IMR-90 (cell line): ENCODE results near the gene PC. TPM values are rescaled to one million over a fixed set of nuclear protein-coding genes. Genes with fewer than 3 reads are reported as not detected.
A peak's percentile ranks its signal among the peaks of the same experiment; 100 is the strongest.

ENCODE experiments used
- ATAC-seq: fragments of 200-7000 bp; cut with Tn5 transposase; 2 replicates; pipeline ENCODE4 v1.9.1; 2020; ENCODE audit warnings: low read depth, mild to moderate bottlenecking, moderate library complexity
- BruUV-seq: library from RNA; stranded (reverse); fragments of 400-500 nt; replicated peaks from 2 replicates; lab custom pipeline; 2021; lab: Mats Ljungman, UMichigan
- CTCF ChIA-PET: fragments of 300-600 bp; formaldehyde crosslinking; extraction: SDS; loops from one replicate; lab custom pipeline; 2021; ENCODE audit warnings: antibody characterized with exemption; lab: Yijun Ruan, JAX
- POLR2A ChIA-PET: fragments of 300-600 bp; sonication (Branson Sonifier 250); formaldehyde crosslinking; loops from one replicate; lab custom pipeline; 2022; ENCODE audit warnings: antibody characterized with exemption; ENCODE audit not compliant: unreplicated experiment; lab: Charles Lee
- DNase-seq: peaks from one replicate; pipeline ENCODE4 v3.0.0; 2013
- H2AFZ ChIP-seq: replicated peaks from 2 replicates; pipeline ENCODE3; 2013; ENCODE audit warnings: low read length, mild to moderate bottlenecking; ENCODE audit not compliant: poor library complexity
- H2AK5ac ChIP-seq: 2 replicates; pipeline ENCODE4 v1.6.1; 2013; ENCODE audit warnings: low read depth, low read length, inconsistent platforms
- H2AK9ac ChIP-seq: replicated peaks from 2 replicates; pipeline ENCODE3; 2013; ENCODE audit warnings: mild to moderate bottlenecking, low read depth, low read length, moderate library complexity; ENCODE audit not compliant: poor library complexity
- H2BK120ac ChIP-seq: 2 replicates; pipeline ENCODE4 v1.6.1; 2013; ENCODE audit warnings: low read depth, low read length, inconsistent platforms
- H2BK15ac ChIP-seq: 3 replicates; pipeline ENCODE4 v1.6.1; 2013; ENCODE audit warnings: low read depth, low read length, inconsistent platforms
- H2BK20ac ChIP-seq: 2 replicates; pipeline ENCODE4 v1.6.1; 2013; ENCODE audit warnings: low read depth, mild to moderate bottlenecking, inconsistent platforms, low read length, moderate library complexity
- H2BK5ac ChIP-seq: 2 replicates; pipeline ENCODE4 v1.6.1; 2013; ENCODE audit warnings: mild to moderate bottlenecking, low read depth, low read length, inconsistent platforms; ENCODE audit not compliant: poor library complexity, severe bottlenecking
- H3K14ac ChIP-seq: replicated peaks from 2 replicates; pipeline ENCODE4 v1.6.1; 2013; ENCODE audit warnings: low read depth, low read length, inconsistent platforms
- H3K18ac ChIP-seq: 2 replicates; pipeline ENCODE4 v1.6.1; 2013; ENCODE audit warnings: low read depth, low read length, control low read depth
- H3K23ac ChIP-seq: 2 replicates; pipeline ENCODE4 v1.6.1; 2013; ENCODE audit warnings: low read depth, low read length, inconsistent platforms
- H3K27ac ChIP-seq: 2 replicates; pipeline ENCODE4 v1.5.1; 2013; ENCODE audit warnings: mild to moderate bottlenecking, control low read depth, low read length; ENCODE audit not compliant: insufficient read depth
- H3K27me3 ChIP-seq: 2 replicates; pipeline ENCODE4 v1.6.1; 2013; ENCODE audit warnings: low read length; ENCODE audit not compliant: control insufficient read depth, insufficient read depth
- H3K36me3 ChIP-seq: 2 replicates; pipeline ENCODE4 v1.6.1; 2013; ENCODE audit warnings: low read length, mixed read lengths; ENCODE audit not compliant: control insufficient read depth, insufficient read depth
- H3K4ac ChIP-seq: 2 replicates; pipeline ENCODE4 v1.6.1; 2013; ENCODE audit warnings: low read depth, low read length, inconsistent platforms
- H3K4me1 ChIP-seq: 2 replicates; pipeline ENCODE4 v1.6.1; 2013; ENCODE audit warnings: low read length, mixed read lengths; ENCODE audit not compliant: control insufficient read depth, insufficient read depth
- H3K4me2 ChIP-seq: 2 replicates; pipeline ENCODE4 v1.6.1; 2013; ENCODE audit warnings: low read depth, mild to moderate bottlenecking, control low read depth, low read length, moderate library complexity
- H3K4me3 ChIP-seq: 2 replicates; pipeline ENCODE4 v1.5.1; 2013; ENCODE audit warnings: low read depth, mild to moderate bottlenecking, control low read depth, low read length, moderate library complexity; ENCODE audit not compliant: insufficient read depth
- H3K56ac ChIP-seq: 2 replicates; pipeline ENCODE4 v1.6.1; 2013; ENCODE audit warnings: low read length, inconsistent platforms; ENCODE audit not compliant: insufficient read depth; ENCODE audit errors: extremely low read depth
- H3K79me1 ChIP-seq, 2 experiments: 2 replicates each; pipeline ENCODE4 v1.6.1; 2013; ENCODE audit warnings: low read length in 2 of 2, inconsistent platforms in 1 of 2, low read depth in 1 of 2
- H3K9ac ChIP-seq: 2 replicates; pipeline ENCODE4 v1.6.1; 2013; ENCODE audit warnings: low read depth, low read length, control low read depth
- H3K9me1 ChIP-seq: 2 replicates; pipeline ENCODE4 v1.6.1; 2013; ENCODE audit warnings: low read length, inconsistent platforms; ENCODE audit not compliant: insufficient read depth
- H3K9me3 ChIP-seq: 2 replicates; pipeline ENCODE4 v1.6.1; 2013; ENCODE audit warnings: low read length; ENCODE audit not compliant: control insufficient read depth, insufficient read depth
- H4K20me1 ChIP-seq: 2 replicates; pipeline ENCODE4 v1.6.1; 2013; ENCODE audit warnings: low read length, inconsistent platforms; ENCODE audit not compliant: insufficient read depth
- H4K5ac ChIP-seq: 2 replicates; pipeline ENCODE4 v1.6.1; 2013; ENCODE audit warnings: mild to moderate bottlenecking, low read depth, low read length, control low read depth
- H4K8ac ChIP-seq, 2 experiments: 2 replicates each; pipeline ENCODE4 v1.6.1; 2013; ENCODE audit warnings: low read depth in 2 of 2, low read length in 2 of 2, control low read depth in 1 of 2, inconsistent platforms in 1 of 2
- H4K91ac ChIP-seq: 2 replicates; pipeline ENCODE4 v1.6.1; 2013; ENCODE audit warnings: low read depth, low read length, inconsistent platforms; ENCODE audit not compliant: insufficient read depth
- BHLHE40 ChIP-seq: fragments of 150-350 bp; IDR thresholded peaks from 2 replicates; pipeline ENCODE4 v1.6.1; 2016; ENCODE audit warnings: mild to moderate bottlenecking, low read depth, low read length
- CTCF ChIP-seq: conservative IDR thresholded peaks from 2 replicates; pipeline ENCODE4 v1.5.1; 2012; ENCODE audit warnings: mild to moderate bottlenecking, low read depth, low read length, improper control_type of control experiment
- FOS ChIP-seq: fragments of 150-350 bp; IDR thresholded peaks from 2 replicates; pipeline ENCODE4 v1.6.1; 2016; ENCODE audit warnings: low read depth, low read length
- MAFK ChIP-seq: IDR thresholded peaks from 2 replicates; pipeline ENCODE4 v1.6.1; 2012; ENCODE audit warnings: low read depth, low read length, improper control_type of control experiment
- MAZ ChIP-seq: IDR thresholded peaks from 2 replicates; pipeline ENCODE4 v1.6.1; 2012; ENCODE audit warnings: low read depth, mild to moderate bottlenecking, low read length, improper control_type of control experiment, moderate library complexity, borderline replicate concordance
- MXI1 ChIP-seq: IDR thresholded peaks from 2 replicates; pipeline ENCODE4 v1.6.1; 2012; ENCODE audit warnings: low read depth, mild to moderate bottlenecking, low read length, moderate library complexity, borderline replicate concordance
- NFE2L2 ChIP-seq: fragments of 150-350 bp; IDR thresholded peaks from 2 replicates; pipeline ENCODE4 v1.6.1; 2016; ENCODE audit warnings: low read depth, mild to moderate bottlenecking, low read length
- POLR2A ChIP-seq: IDR thresholded peaks from 2 replicates; pipeline ENCODE4 v1.6.1; 2012; ENCODE audit warnings: mild to moderate bottlenecking, low read depth, low read length
- RAD21 ChIP-seq: IDR thresholded peaks from 2 replicates; pipeline ENCODE4 v1.6.1; 2012; ENCODE audit warnings: low read length, improper control_type of control experiment
- RCOR1 ChIP-seq: IDR thresholded peaks from 2 replicates; pipeline ENCODE4 v1.6.1; 2012; ENCODE audit warnings: mild to moderate bottlenecking, low read length, improper control_type of control experiment; ENCODE audit not compliant: insufficient replicate concordance
- WGBS, 2 experiments: methylation state at CpG; one replicate each; pipeline versions ENCODE4 v1.1.5 to v1.1.7; 2013; ENCODE audit warnings: missing lambda C conversion rate in 2 of 2; ENCODE audit not compliant: insufficient read length in 1 of 2; ENCODE audit errors: extremely low coverage in 2 of 2; 5-methylcytosine and 5-hydroxymethylcytosine counted together
- dilution Hi-C: fragments of 300-500 bp; cut with HindIII; formaldehyde crosslinking; loops from one replicate; pipeline ENCODE4 v1.14.3; 2018; ENCODE audit warnings: low sequenced_read_pairs; ENCODE audit not compliant: unreplicated experiment
- in situ Hi-C: fragments of 300-500 bp; cut with MboI; formaldehyde crosslinking; loops from 3 replicates; pipeline ENCODE4 v1.14.3; 2019; ENCODE audit warnings: low sequenced_read_pairs, inconsistent platforms, mixed read lengths
- intact Hi-C: fragments of 100-400 bp; cut with micrococcal nuclease; formaldehyde crosslinking; loops from 2 replicates; pipeline ENCODE4 v1.10.0; 2022
- polyA plus RNA-seq, 3 experiments: library from polyadenylated mRNA; depleted of rRNA; stranded (reverse); fragments of >200 nt; gene quantifications; 2 replicates each; pipeline ENCODE4 v1.2.3, GENCODE V29; 2012; ENCODE audit warnings: low replicate concordance in 1 of 3
- total RNA-seq: library from RNA; depleted of rRNA; stranded (reverse); fragments of >200 nt; gene quantifications from 2 replicates; pipeline ENCODE4 v1.2.3, GENCODE V29; 2012
- TF ChIP-seq, protein P1 (sequence below): fragments of 150-350 bp; IDR thresholded peaks from 2 replicates; pipeline ENCODE4 v1.6.1; 2017; ENCODE audit warnings: mild to moderate bottlenecking, antibody characterized with exemption, low read length, low read depth

The PC gene
- total and polyA plus RNA-seq, 2 of the 4 experiments (the other 2 are of a cell fraction): 13.6 to 15.7 TPM

- H2AFZ ChIP-seq: peak overlapping the region; percentile 98
- peak overlapping the region; percentile 0 for H2BK5ac ChIP-seq
- H2AK9ac ChIP-seq: peak overlapping the region; percentile 66
- intact Hi-C loops: loop anchor here (2.0 to 5.0 kb wide), 2 partner anchors 74 to 77 kb away; no protein-coding TSS in a partner anchor
- H3K14ac ChIP-seq: peak overlapping the region; percentile 78
- whole genome bisulfite sequencing, 2 experiments: 40% methylated on average over 5 of the region's 10 CpGs; no CpG with 5 or more reads in 1 of the 2 experiments
- H4K91ac ChIP-seq: peak overlapping the region; percentile 45; the same call in 1 of the 2 replicates
- H3K4me3 ChIP-seq: peak overlapping the region; percentile 10; the same call in 1 of the 2 replicates
- H4K5ac ChIP-seq: no peak overlapping the region
- dilution Hi-C loops: no loop called here
- ChIA-PET CTCF (no interaction called here), POLR2A (interaction anchor here (0.6 kb wide), 1 partner anchor 13 kb away, joined by 7 read pairs; no protein-coding TSS in a partner anchor)
- H4K20me1 ChIP-seq: peaks cover 5% of the 10 kb centered on the region; the same call in 1 of the 2 replicates
- no peaks in the 10 kb centered on the region for H3K9me3 ChIP-seq
- H2BK120ac ChIP-seq: peak overlapping the region; percentile 58
- DNase-seq: no peak
- peaks cover 0 to 28% of the 10 kb centered on the region in 2 experiments; a peak in 2 of 4 replicates for H3K79me1 ChIP-seq
- H2BK15ac ChIP-seq: peak overlapping the region; percentile 60; the same call in 1 of the 3 replicates
- H3K18ac ChIP-seq: no peak overlapping the region
- H3K9me1 ChIP-seq: peaks cover 14% of the 10 kb centered on the region
- H3K27ac ChIP-seq: peak overlapping the region; percentile 3; the same call in 1 of the 2 replicates
- no peak overlapping the region for H3K9ac ChIP-seq
- no peaks in the 10 kb centered on the region; the same call in 1 of the 2 replicates for H3K36me3 ChIP-seq
- H3K27me3 ChIP-seq: no peaks in the 10 kb centered on the region
- H2AK5ac ChIP-seq: peak overlapping the region; percentile 60
- peaks cover 16% of the 10 kb centered on the region for H3K4me1 ChIP-seq
- no peak overlapping the region for H3K56ac ChIP-seq
- BruUV-seq: no TSS peak
- H3K4ac ChIP-seq: peak overlapping the region; percentile 72
- peak overlapping the region; percentile 45; the same call in 1 of the 2 replicates for H2BK20ac ChIP-seq
- in situ Hi-C loops: no loop called here
- ATAC-seq: no peak
- H4K8ac ChIP-seq: peak overlapping the region; percentile 12 to 79; a peak in 1 of 4 replicates
- TF ChIP-seq POLR2A: no peak
- TF ChIP-seq RAD21: no peak
- no peak for TF ChIP-seq BHLHE40
- TF ChIP-seq NFE2L2: no peak
- no peak for TF ChIP-seq CTCF
- TF ChIP-seq MXI1: no peak
- no peak for TF ChIP-seq RCOR1
- no peak for TF ChIP-seq MAZ
- no peak for TF ChIP-seq FOS
- TF ChIP-seq MAFK: no peak
- TF ChIP-seq, protein P1, sequence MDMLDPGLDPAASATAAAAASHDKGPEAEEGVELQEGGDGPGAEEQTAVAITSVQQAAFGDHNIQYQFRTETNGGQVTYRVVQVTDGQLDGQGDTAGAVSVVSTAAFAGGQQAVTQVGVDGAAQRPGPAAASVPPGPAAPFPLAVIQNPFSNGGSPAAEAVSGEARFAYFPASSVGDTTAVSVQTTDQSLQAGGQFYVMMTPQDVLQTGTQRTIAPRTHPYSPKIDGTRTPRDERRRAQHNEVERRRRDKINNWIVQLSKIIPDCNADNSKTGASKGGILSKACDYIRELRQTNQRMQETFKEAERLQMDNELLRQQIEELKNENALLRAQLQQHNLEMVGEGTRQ: no peak
- peak overlapping the region; percentile 53 for H3K4me2 ChIP-seq
- H3K23ac ChIP-seq: peak overlapping the region; percentile 86
Measured at GRCh38 chr11:66958956-66959274, 732 bp upstream of the PC start.
